Gastrocnemius medialis (tissue), 4 donors: ENCODE measurements around the gene AIFM3.

Experiments used
- CTCF ChIP-seq, 5 experiments: fragments of 450-650 bp in 3 of 5; fragments of 200-600 bp in 2 of 5; sonication (generic) in 2 of 5; IDR thresholded peaks in 4 of 5; conservative IDR thresholded peaks in 1 of 5; 1 replicate in 4 of 5; 2 replicates in 1 of 5; pipeline ENCODE4 v1.5.1; 2016 to 2019; ENCODE audit warnings: antibody characterized with exemption in 5 of 5, mild to moderate bottlenecking in 3 of 5, moderate library complexity in 3 of 5
- POLR2A ChIP-seq, 2 donors: fragments of 450-650 bp; IDR thresholded peaks; one replicate each; pipeline ENCODE4 v1.6.1; 2017; ENCODE audit warnings: antibody characterized with exemption in 2 of 2, mild to moderate bottlenecking in 2 of 2, moderate library complexity in 2 of 2

- TF ChIP-seq CTCF (IDR thresholded peaks at IDR 0.05 in 4 of 5, conservative IDR thresholded peaks at IDR 0.05 in 1 of 5) (peak; percentile 13 to 44 (median 31)), POLR2A (IDR thresholded peaks at IDR 0.05) (no peak)
These were observed 53.9 kb downstream of the AIFM3 start for GRCh38 chr22:21020802-21021429.
